ENCODE measurements around the gene IL3.

Gene IL3

GRCh38 chr5:132071338-132071707, 10.9 kb downstream of the IL3 start:
- TF ChIP-seq YY1 (IDR thresholded peaks at IDR 0.05; ENCODE audit: low read depth), result no peak

DNA sequence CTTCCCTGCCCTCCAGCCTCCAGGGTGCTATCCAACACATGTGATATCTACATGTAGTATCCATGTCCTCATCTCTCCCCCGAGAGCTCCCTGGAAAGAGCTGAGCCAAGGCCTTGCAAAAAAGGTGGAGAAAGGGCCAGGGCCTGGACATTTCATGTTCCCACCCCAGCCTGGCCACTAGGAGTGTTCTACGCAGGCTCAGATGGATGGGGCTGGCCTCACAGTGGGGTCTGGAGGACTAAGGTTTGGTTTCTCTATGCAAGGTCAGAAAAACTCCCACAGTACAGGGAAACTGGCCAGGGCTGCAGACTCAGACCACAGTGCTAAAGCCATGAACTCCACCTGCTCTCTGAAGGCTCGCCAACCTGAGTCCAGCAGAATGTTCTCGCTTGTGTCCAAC, 11.6 kb downstream of the IL3 start:
- no peak for TF ChIP-seq USF1 (IDR thresholded peaks at IDR 0.05)
- no peak for TF ChIP-seq FOXM1 (IDR thresholded peaks at IDR 0.05; ENCODE audit: borderline replicate concordance, low read depth)
- TF ChIP-seq, protein P1, sequence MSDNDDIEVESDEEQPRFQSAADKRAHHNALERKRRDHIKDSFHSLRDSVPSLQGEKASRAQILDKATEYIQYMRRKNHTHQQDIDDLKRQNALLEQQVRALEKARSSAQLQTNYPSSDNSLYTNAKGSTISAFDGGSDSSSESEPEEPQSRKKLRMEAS (IDR thresholded peaks at IDR 0.05), result no peak
- no peak for TF ChIP-seq RAD21 (IDR thresholded peaks at IDR 0.05; ENCODE audit: low read depth)
- no peak for TF ChIP-seq EGR1 (IDR thresholded peaks at IDR 0.05)
- no peak for TF ChIP-seq TEAD4 (IDR thresholded peaks at IDR 0.05)
- TF ChIP-seq NFIC (IDR thresholded peaks at IDR 0.05), result no peak
- no peak for TF ChIP-seq YY1 (IDR thresholded peaks at IDR 0.05; ENCODE audit: low read depth)
- no peak for TF ChIP-seq CREB1 (IDR thresholded peaks at IDR 0.05; ENCODE audit: low read depth)
- TF ChIP-seq TAF1 (IDR thresholded peaks at IDR 0.05; ENCODE audit: low read depth), result no peak
- no peak for TF ChIP-seq ZBTB7A (IDR thresholded peaks at IDR 0.05; ENCODE audit: low read depth)

GRCh38 chr5:132072528-132072927, 12.1 kb downstream of the IL3 start:
- TF ChIP-seq FOXM1 (IDR thresholded peaks at IDR 0.05; ENCODE audit: borderline replicate concordance, low read depth) (no peak), NFIC (IDR thresholded peaks at IDR 0.05) (no peak), ZBTB7A (IDR thresholded peaks at IDR 0.05; ENCODE audit: low read depth) (no peak), CEBPB (IDR thresholded peaks at IDR 0.05) (no peak), EGR1 (IDR thresholded peaks at IDR 0.05) (no peak), EP300 (IDR thresholded peaks at IDR 0.05; ENCODE audit: borderline replicate concordance) (no peak), TCF12 (IDR thresholded peaks at IDR 0.05; ENCODE audit: low read depth) (no peak), USF1 (IDR thresholded peaks at IDR 0.05) (no peak), CREB1 (IDR thresholded peaks at IDR 0.05; ENCODE audit: low read depth) (no peak), YY1 (IDR thresholded peaks at IDR 0.05; ENCODE audit: low read depth) (no peak), RAD21 (IDR thresholded peaks at IDR 0.05; ENCODE audit: low read depth) (no peak)

GRCh38 chr5:132073231-132074013, 13.0 kb downstream of the IL3 start, which contains the start of gene CSF2:
Gene CSF2, plus strand, starts transcription at chr5:132073789. Its CDS starts 35 bp downstream, at chr5:132073824.
- no peak for TF ChIP-seq NFIC (IDR thresholded peaks at IDR 0.05)
- TF ChIP-seq CREB1 (IDR thresholded peaks at IDR 0.05; ENCODE audit: low read depth), result no peak
- no peak for TF ChIP-seq EP300 (IDR thresholded peaks at IDR 0.05; ENCODE audit: borderline replicate concordance)

- TF ChIP-seq NFIC (IDR thresholded peaks at IDR 0.05), result no peak
- TF ChIP-seq EGR1 (IDR thresholded peaks at IDR 0.05), result no peak
- TF ChIP-seq, protein P2, sequence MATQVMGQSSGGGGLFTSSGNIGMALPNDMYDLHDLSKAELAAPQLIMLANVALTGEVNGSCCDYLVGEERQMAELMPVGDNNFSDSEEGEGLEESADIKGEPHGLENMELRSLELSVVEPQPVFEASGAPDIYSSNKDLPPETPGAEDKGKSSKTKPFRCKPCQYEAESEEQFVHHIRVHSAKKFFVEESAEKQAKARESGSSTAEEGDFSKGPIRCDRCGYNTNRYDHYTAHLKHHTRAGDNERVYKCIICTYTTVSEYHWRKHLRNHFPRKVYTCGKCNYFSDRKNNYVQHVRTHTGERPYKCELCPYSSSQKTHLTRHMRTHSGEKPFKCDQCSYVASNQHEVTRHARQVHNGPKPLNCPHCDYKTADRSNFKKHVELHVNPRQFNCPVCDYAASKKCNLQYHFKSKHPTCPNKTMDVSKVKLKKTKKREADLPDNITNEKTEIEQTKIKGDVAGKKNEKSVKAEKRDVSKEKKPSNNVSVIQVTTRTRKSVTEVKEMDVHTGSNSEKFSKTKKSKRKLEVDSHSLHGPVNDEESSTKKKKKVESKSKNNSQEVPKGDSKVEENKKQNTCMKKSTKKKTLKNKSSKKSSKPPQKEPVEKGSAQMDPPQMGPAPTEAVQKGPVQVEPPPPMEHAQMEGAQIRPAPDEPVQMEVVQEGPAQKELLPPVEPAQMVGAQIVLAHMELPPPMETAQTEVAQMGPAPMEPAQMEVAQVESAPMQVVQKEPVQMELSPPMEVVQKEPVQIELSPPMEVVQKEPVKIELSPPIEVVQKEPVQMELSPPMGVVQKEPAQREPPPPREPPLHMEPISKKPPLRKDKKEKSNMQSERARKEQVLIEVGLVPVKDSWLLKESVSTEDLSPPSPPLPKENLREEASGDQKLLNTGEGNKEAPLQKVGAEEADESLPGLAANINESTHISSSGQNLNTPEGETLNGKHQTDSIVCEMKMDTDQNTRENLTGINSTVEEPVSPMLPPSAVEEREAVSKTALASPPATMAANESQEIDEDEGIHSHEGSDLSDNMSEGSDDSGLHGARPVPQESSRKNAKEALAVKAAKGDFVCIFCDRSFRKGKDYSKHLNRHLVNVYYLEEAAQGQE (IDR thresholded peaks at IDR 0.05; ENCODE audit: low read depth), result no peak
- no peak for TF ChIP-seq TEAD4 (IDR thresholded peaks at IDR 0.05)
- TF ChIP-seq USF1 (IDR thresholded peaks at IDR 0.05), result no peak
- TF ChIP-seq, protein P1 (IDR thresholded peaks at IDR 0.05), result no peak
- no peak for TF ChIP-seq YY1 (IDR thresholded peaks at IDR 0.05; ENCODE audit: low read depth)
- no peak for TF ChIP-seq CREB1 (IDR thresholded peaks at IDR 0.05; ENCODE audit: low read depth)
- TF ChIP-seq FOXM1 (IDR thresholded peaks at IDR 0.05; ENCODE audit: borderline replicate concordance, low read depth), result no peak
- no peak for TF ChIP-seq TCF12 (IDR thresholded peaks at IDR 0.05; ENCODE audit: low read depth)
- no peak for TF ChIP-seq ZBTB7A (IDR thresholded peaks at IDR 0.05; ENCODE audit: low read depth)
- TF ChIP-seq RAD21 (IDR thresholded peaks at IDR 0.05; ENCODE audit: low read depth), result no peak
- no peak for TF ChIP-seq TAF1 (IDR thresholded peaks at IDR 0.05; ENCODE audit: low read depth)
Observed at GRCh38 chr5:132074091-132074771, 13.8 kb downstream of the IL3 start.

GRCh38 chr5:132074772-132075718, 14.6 kb downstream of the IL3 start:
- TF ChIP-seq YY1 (IDR thresholded peaks at IDR 0.05; ENCODE audit: low read depth), result no peak
- TF ChIP-seq EGR1 (IDR thresholded peaks at IDR 0.05), result peak; percentile 22; the same call in 1 of the 2 replicates
- TF ChIP-seq USF1 (IDR thresholded peaks at IDR 0.05), result peak; percentile 88

Measured in Ishikawa (cell line).